GM19468 (cell line): ENCODE measurements around the gene LUC7L.
"Not testable (repeated sequence)": the region's sequence is repeated elsewhere in the genome, so short reads cannot be mapped to it uniquely, and the experiment has no call there.

Experiments used
- ATAC-seq: cut with Tn5 transposase; IDR thresholded peaks from one replicate; pipeline ENCODE4 v1.9.1; 2021; ENCODE audit warnings: mild to moderate bottlenecking, moderate library complexity, moderate number of reproducible peaks; ENCODE audit not compliant: unreplicated experiment; ENCODE audit errors: extremely low read depth

LUC7L gene

GRCh38 chr16:168424-168823 is 60.8 kb downstream of the LUC7L start:
- no peak for ATAC-seq

- no peak for ATAC-seq
Observed at GRCh38 chr16:167122-167690, 62.0 kb downstream of the LUC7L start.

DNA sequence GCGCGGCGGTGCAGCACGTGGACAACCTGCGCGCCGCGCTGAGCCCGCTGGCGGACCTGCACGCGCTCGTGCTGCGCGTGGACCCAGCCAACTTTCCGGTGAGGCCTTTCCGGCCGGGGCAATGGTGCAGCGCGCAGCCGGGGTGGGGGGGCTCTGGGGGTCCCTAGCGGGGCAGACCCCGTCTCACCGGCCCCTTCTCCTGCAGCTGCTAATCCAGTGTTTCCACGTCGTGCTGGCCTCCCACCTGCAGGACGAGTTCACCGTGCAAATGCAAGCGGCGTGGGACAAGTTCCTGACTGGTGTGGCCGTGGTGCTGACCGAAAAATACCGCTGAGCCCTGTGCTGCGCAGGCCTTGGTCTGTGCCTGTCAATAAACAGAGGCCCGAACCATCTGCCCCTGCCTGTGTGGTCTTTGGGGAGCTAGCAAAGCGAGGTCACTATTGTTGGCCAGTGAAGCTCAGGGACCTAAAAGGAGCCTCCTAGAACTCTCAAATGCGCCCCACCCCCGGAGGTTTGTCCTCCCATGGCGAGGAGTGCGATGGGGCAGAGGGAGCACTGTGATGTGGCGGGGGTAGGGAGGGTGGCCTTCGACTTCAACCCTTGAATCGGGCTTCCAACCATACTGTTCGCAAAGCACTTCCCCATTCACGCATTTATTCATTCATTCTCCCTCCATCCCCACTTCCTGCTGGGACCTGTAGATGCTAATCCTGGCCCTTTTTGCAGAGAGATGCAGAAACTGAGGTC is 62.7 kb downstream of the LUC7L start:
- no peak for ATAC-seq

GRCh38 chr16:165539-166374 is 63.5 kb downstream of the LUC7L start, which contains the start of gene HBM:
Gene HBM (plus strand): TSS chr16:165978. CDS start chr16:165998, 20 bp downstream.
- no peak for ATAC-seq

DNA sequence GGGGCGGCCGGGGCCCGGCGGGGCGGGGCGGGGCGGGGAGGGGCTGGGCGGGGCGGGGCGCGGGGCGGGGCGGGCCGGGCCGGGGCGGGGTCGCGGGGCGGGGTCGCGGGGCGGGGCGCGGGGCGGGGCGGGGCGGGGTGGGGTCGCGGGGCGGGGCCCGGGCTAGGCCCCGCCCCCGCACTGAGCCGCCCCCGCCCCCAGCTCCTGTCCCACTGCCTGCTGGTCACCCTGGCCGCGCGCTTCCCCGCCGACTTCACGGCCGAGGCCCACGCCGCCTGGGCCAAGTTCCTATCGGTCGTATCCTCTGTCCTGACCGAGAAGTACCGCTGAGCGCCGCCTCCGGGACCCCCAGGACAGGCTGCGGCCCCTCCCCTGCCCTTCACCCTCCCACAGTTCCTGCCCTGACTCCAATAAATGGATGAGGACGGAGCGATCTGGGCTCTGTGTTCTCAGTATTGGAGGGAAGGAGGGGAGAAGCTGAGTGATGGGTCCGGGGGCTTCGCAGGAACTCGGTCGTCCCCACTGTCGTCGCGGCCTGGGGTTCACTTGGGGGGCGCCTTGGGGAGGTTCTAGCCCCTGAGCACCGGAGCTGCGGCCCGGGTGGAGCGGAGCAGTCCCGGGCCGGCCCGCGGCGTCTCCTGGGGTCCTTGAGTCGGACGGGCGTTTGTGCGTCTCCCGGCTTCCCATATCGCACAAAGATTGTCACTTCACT is 64.3 kb downstream of the LUC7L start:
- ATAC-seq, result no peak

GRCh38 chr16:164134-164823 is 65.0 kb downstream of the LUC7L start:
- not testable (repeated sequence) for ATAC-seq

DNA sequence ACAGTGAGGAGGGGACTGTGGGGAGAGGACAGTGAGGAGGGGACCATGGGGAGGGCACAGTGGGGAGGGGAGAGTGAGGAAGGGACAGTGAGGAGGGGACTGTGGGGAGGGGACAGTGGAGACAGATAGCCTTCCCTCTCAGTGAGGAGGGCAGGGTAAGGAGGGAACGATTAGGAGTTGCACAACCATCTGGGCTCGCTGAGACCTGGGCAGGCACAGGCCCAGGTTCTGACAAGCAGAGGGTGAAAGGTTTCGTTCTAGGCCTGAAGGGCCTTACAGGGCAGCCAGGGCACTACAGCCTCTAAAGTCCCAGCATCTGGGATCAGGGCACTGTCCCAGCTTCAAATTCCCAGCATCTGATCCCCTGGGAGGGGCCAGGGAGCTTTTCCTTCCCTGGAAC is 65.6 kb downstream of the LUC7L start:
- ATAC-seq, result not testable (repeated sequence)

- ATAC-seq, result not testable (repeated sequence)
Observed at GRCh38 chr16:163139-163538, 66.1 kb downstream of the LUC7L start.

- no peak for ATAC-seq
Observed at GRCh38 chr16:162271-162991, 66.8 kb downstream of the LUC7L start.

GRCh38 chr16:160691-161190 is 68.5 kb downstream of the LUC7L start:
- ATAC-seq, result no peak

DNA sequence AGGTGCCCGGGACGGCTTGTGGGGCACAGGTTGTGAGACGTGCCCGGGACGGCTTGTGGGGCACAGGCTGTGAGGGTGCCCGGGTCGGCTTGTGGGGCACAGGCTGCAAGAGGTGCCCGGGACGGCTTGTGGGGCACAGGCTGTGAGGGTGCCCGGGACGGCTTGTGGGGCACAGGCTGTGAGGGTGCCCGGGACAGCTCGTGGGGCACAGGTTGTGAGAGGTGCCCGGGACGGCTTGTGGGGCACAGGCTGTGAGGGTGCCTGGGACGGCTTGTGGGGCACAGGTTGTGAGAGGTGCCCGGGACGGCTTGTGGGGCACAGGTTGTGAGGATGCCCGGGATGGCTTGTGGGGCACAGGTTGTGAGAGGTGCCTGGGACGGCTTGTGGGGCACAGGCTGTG is 69.0 kb downstream of the LUC7L start:
- not testable (repeated sequence) for ATAC-seq

DNA sequence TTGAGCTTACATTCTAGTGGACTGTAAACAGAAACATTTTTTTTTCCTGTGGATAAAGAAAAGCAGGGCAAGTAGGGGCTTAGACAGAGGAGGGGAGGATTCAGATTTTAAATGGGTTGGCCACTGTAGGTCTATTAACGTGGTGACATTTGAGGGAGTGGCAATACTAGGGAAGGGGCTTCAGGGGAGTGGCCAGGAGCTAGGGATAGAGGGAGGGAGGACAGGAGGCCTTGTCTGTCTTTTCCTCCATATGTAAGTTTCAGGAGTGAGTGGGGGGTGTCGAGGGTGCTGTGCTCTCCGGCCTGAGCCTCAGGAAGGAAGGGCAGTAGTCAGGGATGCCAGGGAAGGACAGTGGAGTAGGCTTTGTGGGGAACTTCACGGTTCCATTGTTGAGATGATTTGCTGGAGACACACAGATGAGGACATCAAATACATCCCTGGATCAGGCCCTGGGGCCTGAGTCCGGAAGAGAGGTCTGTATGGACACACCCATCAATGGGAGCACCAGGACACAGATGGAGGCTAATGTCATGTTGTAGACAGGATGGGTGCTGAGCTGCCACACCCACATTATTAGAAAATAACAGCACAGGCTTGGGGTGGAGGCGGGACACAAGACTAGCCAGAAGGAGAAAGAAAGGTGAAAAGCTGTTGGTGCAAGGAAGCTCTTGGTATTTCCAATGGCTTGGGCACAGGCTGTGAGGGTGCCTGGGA is 70.0 kb downstream of the LUC7L start:
- ATAC-seq, result no peak

DNA sequence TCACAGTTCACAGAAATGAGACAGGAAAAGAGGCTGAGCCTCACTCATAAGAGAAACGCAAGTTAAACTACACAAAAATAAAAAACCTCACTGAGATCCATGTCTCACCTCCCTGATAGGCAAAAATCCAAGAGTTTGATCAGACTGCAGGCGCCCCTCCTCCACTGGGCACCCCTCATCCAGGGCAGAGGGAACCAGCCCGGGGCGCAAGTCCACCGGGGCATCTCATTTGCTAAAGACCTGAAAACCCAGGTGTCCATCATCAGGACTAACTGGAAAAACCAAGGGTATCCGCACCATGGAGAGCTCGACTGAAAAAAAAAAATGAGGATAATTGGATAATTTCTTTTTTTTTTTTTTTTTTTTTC is 74.2 kb downstream of the LUC7L start:
- ATAC-seq, result no peak

GRCh38 chr16:154217-155030 is 74.8 kb downstream of the LUC7L start:
- ATAC-seq, result no peak

DNA sequence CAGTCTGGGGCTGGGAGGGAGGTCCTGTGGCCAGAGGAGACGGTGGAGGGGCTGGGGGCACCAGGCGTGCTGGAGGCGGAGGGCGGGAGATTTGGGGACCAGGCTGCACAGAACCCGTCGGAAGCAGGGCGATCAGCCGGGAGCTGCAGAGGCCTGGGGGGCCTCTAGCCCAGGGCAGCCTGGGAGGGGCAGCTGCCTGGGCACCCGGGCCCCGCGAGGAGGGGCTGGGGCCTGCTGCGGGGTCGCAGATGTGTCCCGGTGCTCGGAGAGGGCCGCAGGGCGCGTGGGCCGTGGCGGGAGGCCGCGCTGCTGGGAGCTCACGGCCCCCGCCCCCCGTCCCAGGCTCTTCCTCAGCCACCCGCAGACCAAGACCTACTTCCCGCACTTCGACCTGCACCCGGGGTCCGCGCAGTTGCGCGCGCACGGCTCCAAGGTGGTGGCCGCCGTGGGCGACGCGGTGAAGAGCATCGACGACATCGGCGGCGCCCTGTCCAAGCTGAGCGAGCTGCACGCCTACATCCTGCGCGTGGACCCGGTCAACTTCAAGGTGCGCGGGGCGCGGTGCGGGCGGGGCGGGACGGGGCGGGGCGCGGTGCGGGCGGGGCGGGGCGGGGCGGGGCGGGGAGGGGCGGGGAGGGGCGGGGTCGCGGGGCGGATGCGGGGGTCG is 75.6 kb downstream of the LUC7L start:
- not testable (repeated sequence) for ATAC-seq

GRCh38 chr16:153129-153521 is 76.1 kb downstream of the LUC7L start:
- ATAC-seq, result not testable (repeated sequence)
